ENCODE results near the gene NSRP1.

- TF ChIP-seq EZH2 (IDR thresholded peaks at IDR 0.05; ENCODE audit: insufficient read depth, poor library complexity, severe bottlenecking) (no peak), EZH2phosphoT487 (IDR thresholded peaks at IDR 0.05; ENCODE audit: insufficient read depth, low read depth) (no peak)
Measured at GRCh38 chr17:30116661-30117551, at the start of gene NSRP1.

Data from GM23248 (cell line).